HG03159 (cell line): Measurements from ENCODE around the gene AMER2.

Source experiments
- ATAC-seq: cut with Tn5 transposase; IDR thresholded peaks from one replicate; pipeline ENCODE4 v1.9.1; 2021; ENCODE audit warnings: mild to moderate bottlenecking, moderate library complexity; ENCODE audit not compliant: unreplicated experiment

The AMER2 gene

DNA sequence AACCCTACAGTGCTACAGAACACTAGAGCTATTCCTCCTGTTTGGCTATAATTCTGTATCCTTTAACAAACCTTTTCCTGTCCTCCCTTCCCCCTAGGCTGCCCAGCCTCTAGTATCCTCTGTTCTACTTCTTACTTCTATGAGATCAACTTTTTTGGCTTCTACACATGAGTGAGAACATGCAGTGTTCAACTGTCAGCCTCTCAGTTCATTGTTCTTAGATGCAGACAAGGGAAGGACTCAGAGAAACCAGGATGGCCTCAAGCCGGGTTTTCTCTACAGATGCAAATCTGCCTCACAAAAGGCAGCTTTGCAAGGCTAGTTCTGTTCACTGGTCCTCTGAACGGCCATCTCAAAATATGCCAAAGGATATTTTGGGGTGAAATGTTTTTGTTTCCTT, 18.4 kb downstream of the AMER2 start:
- no peak for ATAC-seq

GRCh38 chr13:25151626-25152195, 20.4 kb downstream of the AMER2 start:
- ATAC-seq: no peak

DNA sequence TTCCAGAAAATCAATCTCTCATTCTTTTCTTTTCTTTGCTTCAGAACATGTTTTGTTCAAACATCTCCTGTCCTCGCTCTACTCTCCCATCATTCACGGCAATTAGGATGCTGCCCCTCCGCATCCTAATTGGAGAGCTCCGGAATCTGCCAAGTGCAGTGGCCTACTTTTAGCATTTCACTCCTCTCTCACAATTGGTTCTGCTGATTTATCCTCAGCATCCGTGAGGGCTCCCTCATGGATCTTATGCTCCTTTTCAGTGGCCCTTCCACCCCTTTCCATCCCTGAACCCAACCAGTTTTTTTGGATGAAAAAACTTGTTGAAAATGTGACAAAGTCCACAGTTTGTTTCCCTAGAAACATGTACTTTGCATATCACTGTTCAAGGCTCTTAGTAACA, 22.4 kb downstream of the AMER2 start:
- no peak for ATAC-seq

GRCh38 chr13:25148402-25148771, 23.7 kb downstream of the AMER2 start:
- ATAC-seq: no peak

GRCh38 chr13:25147638-25148401, 24.3 kb downstream of the AMER2 start:
- no peak for ATAC-seq

GRCh38 chr13:25143706-25144105, 28.4 kb downstream of the AMER2 start:
- ATAC-seq: no peak

DNA sequence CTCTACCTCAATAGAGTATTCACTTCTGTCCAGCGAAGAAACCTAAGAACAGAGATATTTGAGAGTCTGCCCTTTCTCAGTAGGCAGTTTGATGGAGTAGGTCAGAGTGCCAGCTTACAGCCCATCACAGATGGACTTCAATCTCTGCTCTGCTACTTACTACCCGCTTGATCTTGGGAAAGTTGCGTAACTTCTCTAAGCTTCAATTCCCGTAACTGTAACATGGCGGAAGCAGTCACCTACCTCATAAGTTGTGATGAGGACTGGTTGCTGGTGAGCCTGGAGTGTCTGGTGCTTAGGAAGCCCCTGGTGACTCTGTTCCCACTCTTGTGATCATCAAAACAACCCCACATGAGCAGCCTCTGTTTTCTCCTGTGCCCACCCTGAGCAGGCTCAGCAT, 31.0 kb downstream of the AMER2 start:
- no peak for ATAC-seq

DNA sequence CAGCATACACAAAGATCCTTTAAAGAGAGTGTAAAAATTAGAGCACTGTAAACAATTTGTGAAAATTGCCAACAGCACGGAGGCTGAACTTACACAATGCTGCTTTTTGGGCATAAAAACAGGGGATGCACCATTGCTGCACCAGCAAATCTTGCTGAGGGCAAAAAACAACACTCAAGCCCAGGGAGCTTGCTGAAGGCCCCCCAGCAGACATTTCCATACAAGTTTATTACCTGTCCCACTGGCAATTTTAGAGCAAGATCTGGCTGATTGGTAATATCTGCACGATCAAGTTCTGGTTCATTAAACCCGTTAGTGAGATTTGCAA, 34.3 kb downstream of the AMER2 start:
- ATAC-seq: no peak

DNA sequence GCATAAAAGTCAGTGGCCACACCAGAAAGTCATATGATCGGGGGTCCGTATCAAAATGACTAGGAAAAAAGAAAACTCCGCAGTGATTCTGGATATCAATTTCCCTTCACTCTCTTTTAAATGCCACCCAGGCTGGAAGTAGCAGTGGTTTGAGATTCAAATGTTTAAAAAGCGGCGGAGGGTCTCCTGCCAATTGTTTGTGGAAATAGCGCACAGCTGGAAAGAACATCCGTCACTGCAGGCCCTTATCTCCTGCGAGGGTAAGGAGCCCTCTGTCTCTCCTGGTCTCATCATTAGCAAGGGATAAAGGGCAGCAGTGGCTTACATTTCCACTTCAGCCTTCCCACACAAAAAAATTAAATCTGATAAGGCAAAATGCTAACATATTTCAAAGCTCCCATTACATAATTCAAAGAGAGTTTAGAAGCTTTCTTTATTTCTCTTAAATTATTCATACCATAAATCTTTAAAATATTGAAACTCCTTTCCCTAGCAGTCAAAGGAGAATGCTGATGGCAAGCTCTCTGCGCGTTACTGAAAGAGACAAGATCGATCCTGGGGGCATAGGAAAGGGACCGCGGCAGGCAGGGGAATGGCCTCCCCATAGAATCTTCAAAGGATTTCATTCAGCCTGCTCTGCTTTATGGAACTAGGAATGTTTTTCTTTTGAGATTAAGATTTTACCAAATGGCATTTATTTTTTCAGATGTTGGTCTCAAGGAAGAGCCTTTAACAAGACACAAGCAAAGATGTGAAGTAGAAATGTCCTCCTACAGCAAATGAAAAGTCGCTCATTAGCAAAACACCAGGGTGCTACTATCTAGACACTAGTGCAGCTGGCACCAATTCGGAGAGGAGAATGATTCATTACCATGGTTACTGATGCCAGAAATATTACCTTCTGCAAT, 35.0 kb downstream of the AMER2 start:
- no peak for ATAC-seq

- no peak for ATAC-seq
Observed at GRCh38 chr13:25135896-25136295, 36.2 kb downstream of the AMER2 start.

GRCh38 chr13:25132751-25133390, 39.2 kb downstream of the AMER2 start:
- no peak for ATAC-seq

GRCh38 chr13:25131881-25132420, 40.1 kb downstream of the AMER2 start:
- no peak for ATAC-seq

DNA sequence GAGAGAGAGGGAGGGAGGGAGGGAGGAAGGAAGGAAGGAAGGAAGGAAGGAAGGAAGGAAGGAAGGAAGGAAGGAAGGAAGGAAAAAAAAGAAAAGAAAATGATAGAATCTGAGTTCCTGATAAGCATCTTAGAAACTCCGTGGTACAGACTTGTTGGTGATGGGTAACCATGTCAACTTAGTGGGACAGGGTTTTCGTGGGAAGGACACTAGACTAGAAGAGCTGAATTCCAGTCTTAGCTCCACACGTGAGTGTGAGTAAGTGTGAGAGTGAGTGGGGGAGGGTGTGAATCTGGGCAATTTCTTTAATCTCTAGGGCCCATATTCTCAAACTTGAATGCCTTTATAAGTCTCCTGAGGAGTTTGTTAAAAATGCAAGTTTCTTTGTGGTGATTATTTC, 41.1 kb downstream of the AMER2 start:
- ATAC-seq: no peak

DNA sequence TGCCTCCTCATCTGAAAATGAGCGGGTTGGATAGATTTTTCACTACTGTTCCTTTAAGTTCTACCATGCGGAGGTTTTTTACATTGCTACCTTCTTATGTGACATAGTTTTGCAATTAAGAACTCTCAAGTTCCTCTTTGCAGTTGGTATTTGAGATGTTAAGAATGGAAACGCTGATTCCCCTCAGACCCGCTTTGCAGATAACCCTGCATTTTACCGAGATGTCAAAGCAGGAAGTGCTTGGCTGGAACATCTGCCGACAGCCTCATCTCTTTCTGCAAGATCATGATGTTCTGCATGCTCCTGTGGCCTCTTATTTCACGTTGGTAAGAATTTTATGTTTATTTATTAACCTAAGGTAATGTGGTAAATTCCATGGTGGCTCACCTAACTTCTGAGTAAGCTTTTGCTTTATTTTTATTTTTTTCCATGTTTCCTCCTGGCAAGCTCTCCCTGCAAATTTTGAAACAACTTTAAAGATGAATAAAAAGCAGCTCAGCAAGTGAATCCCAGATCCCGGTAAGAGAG, 53.6 kb downstream of the AMER2 start:
- no peak for ATAC-seq

- ATAC-seq: no peak
Observed at GRCh38 chr13:25117312-25117711, 54.8 kb downstream of the AMER2 start.

DNA sequence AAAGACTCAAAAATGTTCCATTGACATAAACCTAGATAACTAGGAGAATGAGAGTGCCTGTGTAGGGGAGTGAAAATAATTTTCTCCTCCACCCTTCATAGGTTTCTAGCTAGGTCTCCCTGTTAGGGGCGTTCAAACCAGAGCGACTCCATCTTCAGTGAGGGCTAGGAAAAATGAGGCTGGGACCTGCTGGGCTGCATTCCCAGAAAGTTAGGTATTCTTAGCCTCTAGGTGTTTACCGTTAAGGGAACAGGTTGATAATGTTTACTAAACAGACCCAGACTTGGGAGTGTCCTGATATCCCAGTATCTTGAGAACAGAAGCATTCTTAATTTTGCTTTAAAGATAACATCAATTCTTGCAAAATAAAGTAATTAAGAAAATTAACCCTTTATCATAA, 56.0 kb downstream of the AMER2 start:
- ATAC-seq: no peak

DNA sequence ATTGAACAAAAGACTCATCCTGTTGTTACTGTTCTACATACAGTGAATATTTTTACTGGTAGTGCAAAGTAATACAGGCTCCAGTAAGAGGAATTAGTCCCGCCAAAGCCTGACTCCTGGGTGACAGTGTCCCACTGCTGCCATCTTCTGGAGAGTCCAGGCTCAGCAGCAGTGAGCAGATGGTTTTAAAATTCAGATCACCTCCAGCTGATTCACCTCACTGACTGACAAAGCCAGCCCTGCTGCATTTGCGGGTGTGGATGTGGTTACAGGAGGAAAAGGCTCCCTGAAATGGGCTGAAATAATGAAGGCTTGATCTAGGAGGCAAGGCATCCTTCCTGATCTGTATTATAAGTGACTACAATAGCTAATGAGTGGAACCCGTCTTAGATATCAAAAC, 57.9 kb downstream of the AMER2 start:
- ATAC-seq: no peak

GRCh38 chr13:25112695-25113255, 59.3 kb downstream of the AMER2 start:
- no peak for ATAC-seq
